HG03045 (cell line): ENCODE measurements around the gene PIK3C2G.

ENCODE experiments used
- ATAC-seq: cut with Tn5 transposase; IDR thresholded peaks from one replicate; pipeline ENCODE4 v1.9.1; 2021; ENCODE audit warnings: mild to moderate bottlenecking, moderate library complexity; ENCODE audit not compliant: unreplicated experiment

The PIK3C2G gene

DNA sequence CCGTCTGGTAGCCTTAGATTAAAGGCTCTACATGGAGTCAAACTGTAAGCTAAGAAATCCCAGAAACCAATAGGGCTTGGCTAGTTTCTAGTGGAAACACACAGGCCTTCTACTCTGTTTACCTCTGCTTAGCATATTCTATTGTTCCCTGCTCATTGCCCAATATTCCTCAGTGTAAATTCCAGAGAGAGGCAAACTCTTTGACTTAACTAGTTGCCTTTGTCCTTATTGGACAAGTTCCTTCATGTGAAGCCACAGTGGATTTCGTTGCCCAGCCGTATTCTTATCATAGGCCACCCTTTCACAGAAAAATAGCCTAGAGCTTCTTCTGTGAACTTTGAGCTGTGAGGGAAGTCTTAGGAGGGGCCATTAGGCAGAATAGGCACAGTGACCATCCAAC, 290.4 kb downstream of the PIK3C2G start:
- ATAC-seq: no peak

GRCh38 chr12:18552829-18553228, 291.5 kb downstream of the PIK3C2G start:
- ATAC-seq: no peak

- no peak for ATAC-seq
Measured at GRCh38 chr12:18556161-18556560, 294.8 kb downstream of the PIK3C2G start.

- no peak for ATAC-seq
Measured at GRCh38 chr12:18559242-18559641, 297.9 kb downstream of the PIK3C2G start.

DNA sequence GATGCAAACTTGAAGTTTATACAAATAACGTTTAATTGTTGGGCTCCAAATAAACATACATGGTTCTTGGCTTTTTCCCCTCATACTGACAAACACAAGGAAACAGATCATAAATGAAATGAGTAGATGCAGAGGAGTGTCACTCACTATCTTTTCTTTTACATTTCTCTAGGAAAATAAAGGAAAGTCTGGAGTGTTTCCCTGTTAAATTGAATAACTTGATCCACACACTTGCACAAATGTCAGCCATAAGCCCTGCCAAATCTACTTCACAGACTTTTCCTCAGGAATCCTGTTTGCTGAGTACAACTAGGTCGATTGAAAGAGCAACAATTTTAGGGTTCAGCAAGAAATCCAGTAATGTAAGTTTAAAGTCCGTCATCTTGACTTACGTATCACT, 301.2 kb downstream of the PIK3C2G start:
- no peak for ATAC-seq

DNA sequence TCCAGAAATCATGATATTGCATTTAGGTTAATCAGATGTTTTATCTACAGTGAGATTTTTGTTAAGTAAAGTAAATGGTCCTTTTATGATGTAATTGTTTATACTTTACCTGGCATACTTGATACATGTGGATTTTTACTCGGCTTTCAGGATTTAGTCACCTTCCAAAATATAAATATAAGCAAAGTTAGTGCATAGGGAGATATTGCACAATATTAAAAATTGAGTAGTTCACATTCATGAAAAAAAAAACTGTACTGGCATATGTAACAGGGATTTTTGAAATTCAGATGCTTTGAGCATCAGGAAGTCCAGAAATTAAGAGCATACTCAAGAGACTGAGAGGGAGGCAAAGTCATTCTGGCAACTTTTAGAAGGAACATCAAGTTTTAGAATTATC, 303.0 kb downstream of the PIK3C2G start:
- no peak for ATAC-seq

GRCh38 chr12:18567787-18568186, 306.5 kb downstream of the PIK3C2G start:
- ATAC-seq: no peak

- no peak for ATAC-seq
Measured at GRCh38 chr12:18570543-18570942, 309.2 kb downstream of the PIK3C2G start.

- ATAC-seq: no peak
Measured at GRCh38 chr12:18576104-18576626, 314.8 kb downstream of the PIK3C2G start.

DNA sequence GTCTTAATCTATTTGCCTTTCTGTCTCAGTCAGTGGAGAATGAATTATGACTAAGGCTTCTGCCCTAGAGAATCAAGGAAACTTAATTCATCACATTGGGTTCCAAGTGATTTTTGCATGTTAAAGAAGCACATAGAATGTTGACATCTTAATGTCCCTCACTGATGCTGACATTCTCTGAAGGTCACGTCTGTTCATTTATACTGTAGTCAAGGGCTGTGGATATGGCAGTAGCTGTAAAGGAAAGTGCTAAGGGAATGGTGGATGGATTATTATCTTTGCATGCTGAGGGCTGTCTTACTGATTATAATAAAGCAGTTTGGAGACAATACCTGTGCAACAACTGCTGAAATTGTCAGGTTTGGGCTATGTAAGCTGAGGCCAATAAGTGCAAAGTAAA, 315.3 kb downstream of the PIK3C2G start:
- ATAC-seq: no peak

- ATAC-seq: no peak
Measured at GRCh38 chr12:18578191-18578590, 316.9 kb downstream of the PIK3C2G start.

- ATAC-seq: no peak
Measured at GRCh38 chr12:18580291-18580690, 319.0 kb downstream of the PIK3C2G start.

DNA sequence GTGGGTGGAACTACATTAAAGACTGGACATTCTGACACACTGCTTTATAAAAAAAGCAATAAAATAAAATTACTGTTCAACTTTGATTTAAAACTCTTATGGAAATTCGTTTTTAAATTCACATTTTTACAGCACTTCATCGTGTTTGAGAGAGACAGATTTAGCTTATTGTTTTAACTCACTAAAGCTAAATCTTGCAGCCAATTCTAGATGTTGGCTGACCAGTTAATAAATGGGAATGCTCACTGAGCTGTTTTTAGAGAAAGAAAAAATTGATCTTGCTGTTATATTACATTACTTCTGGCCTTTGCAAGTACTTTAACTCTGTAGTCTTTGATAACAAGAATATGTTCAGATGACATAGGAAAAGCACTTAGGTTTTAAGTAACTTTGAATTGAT, 319.4 kb downstream of the PIK3C2G start:
- ATAC-seq: no peak

DNA sequence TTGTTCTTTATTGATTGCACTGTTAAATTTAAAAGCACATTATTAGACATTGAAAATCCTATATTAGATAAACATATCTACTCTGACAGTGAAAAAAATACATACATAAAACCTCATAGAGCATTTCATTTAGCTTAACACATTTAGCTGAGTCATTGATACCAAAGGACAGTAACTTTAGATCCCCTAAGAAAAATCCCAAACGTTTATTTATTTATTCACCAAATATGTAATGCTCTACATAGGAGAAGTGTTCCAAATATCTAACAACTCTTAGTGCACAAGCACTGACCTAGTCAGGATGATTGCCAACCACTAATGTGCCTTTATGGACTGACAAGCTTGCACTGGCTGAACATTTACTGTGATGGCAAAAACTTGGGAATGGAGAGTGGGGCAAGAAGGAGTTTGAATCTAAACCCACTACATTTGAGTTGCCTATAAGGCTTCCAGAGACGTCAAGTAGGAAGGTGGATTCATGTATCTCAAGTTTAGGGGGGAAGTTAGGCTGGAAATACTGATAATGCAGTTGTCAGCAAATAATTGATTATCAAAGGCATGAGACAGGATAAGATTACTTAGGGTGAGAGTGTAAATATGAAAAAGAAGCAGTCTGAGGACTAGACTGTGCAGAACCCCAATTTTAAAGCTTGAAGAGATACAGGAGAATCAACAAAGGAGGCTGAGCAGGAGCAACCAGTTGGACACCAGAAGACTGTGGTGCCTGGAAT, 320.1 kb downstream of the PIK3C2G start:
- no peak for ATAC-seq

DNA sequence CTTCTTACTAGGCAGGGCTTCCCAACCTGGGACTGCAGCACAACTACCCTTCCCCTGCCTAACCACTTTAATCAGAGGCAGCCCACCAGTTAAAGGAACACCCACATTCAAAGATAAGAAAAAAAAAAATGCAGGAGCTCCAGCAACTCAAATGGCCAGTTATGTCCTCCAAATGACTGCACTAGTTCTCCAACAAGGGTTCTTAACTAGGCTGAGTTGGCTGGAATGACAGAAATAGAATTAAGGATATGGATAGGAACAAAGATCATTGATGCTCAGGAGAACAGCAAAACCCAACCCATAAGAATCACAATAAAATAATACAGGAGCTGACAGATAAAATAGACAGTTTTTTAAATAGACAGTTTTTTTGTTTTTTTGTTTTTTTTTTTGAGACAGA, 322.3 kb downstream of the PIK3C2G start:
- no peak for ATAC-seq

GRCh38 chr12:18586581-18586980, 325.3 kb downstream of the PIK3C2G start:
- ATAC-seq: no peak

DNA sequence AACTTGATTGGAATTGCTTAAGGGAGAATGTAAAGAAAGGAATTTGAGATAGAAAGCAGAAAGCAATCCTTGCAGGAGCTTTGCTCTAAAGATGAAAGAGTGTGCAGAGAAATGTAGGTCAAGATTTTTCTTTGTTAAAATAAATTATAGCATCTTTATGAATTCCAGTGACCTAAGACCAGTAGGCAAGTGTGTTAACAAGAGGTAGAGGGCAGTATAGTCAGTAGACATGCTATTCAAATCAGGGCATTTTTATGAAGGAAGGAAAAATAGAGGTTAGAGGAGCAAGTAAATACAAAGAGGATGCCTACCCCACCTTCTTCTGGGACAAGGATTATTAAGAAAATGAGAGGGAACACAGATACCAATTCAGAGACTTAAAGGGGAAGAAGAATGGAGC, 328.0 kb downstream of the PIK3C2G start:
- ATAC-seq: no peak

DNA sequence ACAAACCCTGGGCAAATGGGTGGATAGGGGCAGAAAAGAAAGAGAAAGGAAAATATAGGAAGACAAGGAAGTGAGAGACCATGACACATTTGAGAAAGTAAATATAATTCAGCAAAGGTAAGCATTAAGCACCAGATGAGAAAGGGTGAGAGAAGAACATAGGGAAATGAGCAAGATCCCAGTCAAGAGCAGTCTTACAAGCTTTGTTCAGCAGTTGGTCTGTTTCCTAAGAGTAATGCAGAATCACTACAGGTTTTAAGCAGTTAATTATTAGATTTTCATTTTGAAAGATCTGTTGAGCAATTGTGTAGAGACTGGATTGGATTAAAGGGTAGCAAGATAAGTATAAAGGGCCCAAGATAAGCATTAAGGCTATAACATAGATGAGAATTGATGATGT, 330.2 kb downstream of the PIK3C2G start:
- ATAC-seq: no peak

GRCh38 chr12:18595412-18595811, 334.1 kb downstream of the PIK3C2G start:
- no peak for ATAC-seq

- no peak for ATAC-seq
Measured at GRCh38 chr12:18601962-18602361, 340.6 kb downstream of the PIK3C2G start.

DNA sequence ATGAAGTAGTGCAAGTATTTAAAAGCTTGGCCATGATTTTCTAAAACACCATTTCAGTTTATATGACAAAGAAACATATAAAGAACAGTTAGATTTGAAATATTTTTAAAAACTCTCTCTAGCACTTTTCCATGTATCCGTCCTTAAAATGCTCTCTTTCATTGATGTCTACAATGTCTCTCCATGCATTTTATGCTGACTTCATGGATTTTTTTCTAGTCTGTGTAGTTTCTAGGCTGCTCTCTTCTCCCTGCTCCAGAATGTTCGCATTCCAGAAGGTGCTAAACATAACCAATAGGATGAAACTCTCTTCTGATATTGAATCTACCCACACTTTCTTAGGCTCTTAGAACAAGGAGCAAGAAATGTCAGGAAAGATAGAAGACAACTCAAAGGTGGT, 351.7 kb downstream of the PIK3C2G start:
- ATAC-seq: no peak

DNA sequence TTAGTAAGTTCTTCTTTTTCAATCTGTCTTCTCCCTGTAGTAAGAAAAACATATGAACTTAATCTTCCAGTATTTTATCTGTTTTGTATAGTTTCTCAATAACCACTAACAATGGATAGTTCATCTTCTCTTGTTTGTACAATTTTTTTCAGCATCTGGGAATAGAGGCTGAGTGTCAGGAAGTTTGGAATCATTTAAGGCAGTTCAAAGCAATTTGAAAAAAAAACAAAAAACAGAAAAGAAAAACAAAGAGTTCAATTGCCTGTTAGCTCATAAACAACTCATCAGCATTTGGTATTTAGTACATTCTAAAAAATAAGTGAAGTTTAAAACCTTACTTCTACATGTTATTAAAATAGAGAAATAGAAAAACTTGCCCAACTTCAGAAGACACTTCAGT, 359.7 kb downstream of the PIK3C2G start:
- ATAC-seq: no peak

GRCh38 chr12:18629445-18629844, 368.1 kb downstream of the PIK3C2G start:
- no peak for ATAC-seq
